K562 (cell line): ENCODE data around the gene SLC6A9. TPM values are rescaled to one million over a fixed set of nuclear protein-coding genes. Genes with fewer than 3 reads are reported as not detected.

Experiments used
- NCOR1 ChIP-seq: fragments of 450-650 bp; IDR thresholded peaks from 2 replicates; pipeline ENCODE4 v1.6.1; 2016; ENCODE audit warnings: mild to moderate bottlenecking, moderate library complexity
- NUFIP1 ChIP-seq: fragments of 450-650 bp; IDR thresholded peaks from 2 replicates; pipeline ENCODE4 v1.6.1; 2018; ENCODE audit not compliant: partially characterized antibody
- SRSF7 ChIP-seq: fragments of 200-400 bp; formaldehyde crosslinking; optimal IDR thresholded peaks from 2 replicates; pipeline ENCODE3; 2017; ENCODE audit warnings: mild to moderate bottlenecking, low read depth, low read length
- TSC22D4 ChIP-seq: fragments of 450-650 bp; IDR thresholded peaks from 2 replicates; pipeline ENCODE4 v1.6.1; 2016; ENCODE audit warnings: missing genetic modification characterization, missing biosample characterization, control low read depth
- ZNF764 ChIP-seq: fragments of 250-450 bp; sonication (Bioruptor Pico); IDR thresholded peaks from 2 replicates; pipeline ENCODE4 v1.4.0; 2020; ENCODE audit warnings: low read depth, mild to moderate bottlenecking, moderate library complexity
- polyA plus RNA-seq, 8 experiments: library from polyadenylated mRNA; depleted of rRNA in 4 of 8; stranded (reverse) in 5 of 8; unstranded in 3 of 8; fragments of >200 nt; fragmentation: Nextera tagmentation in 2 of 8; fragmentation: Illumina TruSeq in 1 of 8; extraction: Ambion mirVana in 2 of 8; extraction: Trizol in 1 of 8; gene quantifications; 2 replicates each; pipeline versions ENCODE4 v1.2.1 to v1.2.3, GENCODE V29; 2011 to 2014; ENCODE audit warnings: inconsistent platforms in 1 of 8, missing spikeins in 1 of 8
- total RNA-seq, 7 experiments: library from RNA; depleted of rRNA in 6 of 7; stranded (reverse); fragments of >200 nt in 6 of 7; fragmentation: Illumina TruSeq in 2 of 7; extraction: Trizol in 2 of 7; gene quantifications; 2 replicates each; pipeline versions ENCODE4 v1.2.1 to v1.2.3, GENCODE V29; 2011 to 2021; ENCODE audit warnings: low replicate concordance in 1 of 7
- TF ChIP-seq, protein P1 (sequence below): fragments of 200-600 bp; sonication (generic); IDR thresholded peaks from one replicate; pipeline ENCODE4 v1.6.1; 2012; ENCODE audit warnings: mild to moderate bottlenecking, low read depth, low read length, inconsistent platforms

SLC6A9 gene
- total and polyA plus RNA-seq, 9 of the 15 experiments (the other 6 are each of a cell fraction or from before 2014, with no cell fraction given), result 0.17 to 18.7 (median 2.9) TPM

DNA sequence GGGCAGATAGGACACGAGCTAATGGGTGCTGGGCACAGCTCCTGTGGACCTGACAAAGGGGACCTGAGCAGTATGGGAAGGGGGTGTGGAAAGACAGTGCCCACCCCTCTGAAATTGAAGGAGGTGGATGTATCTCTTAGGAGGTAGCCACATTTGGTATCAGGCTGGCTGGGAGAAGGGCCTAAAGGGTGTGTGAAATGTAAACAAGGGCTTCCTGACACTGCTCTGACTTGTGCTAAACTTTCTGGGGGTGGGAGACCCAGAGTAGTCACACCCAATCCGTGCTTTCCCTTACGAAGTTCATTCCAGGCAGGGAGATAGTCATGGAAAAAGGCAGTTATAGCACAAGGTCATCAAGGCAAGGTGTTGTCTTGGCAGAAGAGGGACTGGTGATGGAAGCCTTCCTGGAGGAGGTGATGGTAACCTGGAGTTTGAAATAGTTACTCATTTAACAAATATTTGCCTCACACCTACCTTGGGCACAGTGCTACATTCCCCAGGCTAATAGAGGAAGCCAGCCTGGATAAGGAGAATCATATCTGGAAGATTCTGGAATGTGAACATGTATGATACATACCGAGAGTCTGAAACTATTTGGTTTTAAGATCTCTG lies 45.2 kb downstream of the SLC6A9 start (continued):
- TF ChIP-seq, protein P1, sequence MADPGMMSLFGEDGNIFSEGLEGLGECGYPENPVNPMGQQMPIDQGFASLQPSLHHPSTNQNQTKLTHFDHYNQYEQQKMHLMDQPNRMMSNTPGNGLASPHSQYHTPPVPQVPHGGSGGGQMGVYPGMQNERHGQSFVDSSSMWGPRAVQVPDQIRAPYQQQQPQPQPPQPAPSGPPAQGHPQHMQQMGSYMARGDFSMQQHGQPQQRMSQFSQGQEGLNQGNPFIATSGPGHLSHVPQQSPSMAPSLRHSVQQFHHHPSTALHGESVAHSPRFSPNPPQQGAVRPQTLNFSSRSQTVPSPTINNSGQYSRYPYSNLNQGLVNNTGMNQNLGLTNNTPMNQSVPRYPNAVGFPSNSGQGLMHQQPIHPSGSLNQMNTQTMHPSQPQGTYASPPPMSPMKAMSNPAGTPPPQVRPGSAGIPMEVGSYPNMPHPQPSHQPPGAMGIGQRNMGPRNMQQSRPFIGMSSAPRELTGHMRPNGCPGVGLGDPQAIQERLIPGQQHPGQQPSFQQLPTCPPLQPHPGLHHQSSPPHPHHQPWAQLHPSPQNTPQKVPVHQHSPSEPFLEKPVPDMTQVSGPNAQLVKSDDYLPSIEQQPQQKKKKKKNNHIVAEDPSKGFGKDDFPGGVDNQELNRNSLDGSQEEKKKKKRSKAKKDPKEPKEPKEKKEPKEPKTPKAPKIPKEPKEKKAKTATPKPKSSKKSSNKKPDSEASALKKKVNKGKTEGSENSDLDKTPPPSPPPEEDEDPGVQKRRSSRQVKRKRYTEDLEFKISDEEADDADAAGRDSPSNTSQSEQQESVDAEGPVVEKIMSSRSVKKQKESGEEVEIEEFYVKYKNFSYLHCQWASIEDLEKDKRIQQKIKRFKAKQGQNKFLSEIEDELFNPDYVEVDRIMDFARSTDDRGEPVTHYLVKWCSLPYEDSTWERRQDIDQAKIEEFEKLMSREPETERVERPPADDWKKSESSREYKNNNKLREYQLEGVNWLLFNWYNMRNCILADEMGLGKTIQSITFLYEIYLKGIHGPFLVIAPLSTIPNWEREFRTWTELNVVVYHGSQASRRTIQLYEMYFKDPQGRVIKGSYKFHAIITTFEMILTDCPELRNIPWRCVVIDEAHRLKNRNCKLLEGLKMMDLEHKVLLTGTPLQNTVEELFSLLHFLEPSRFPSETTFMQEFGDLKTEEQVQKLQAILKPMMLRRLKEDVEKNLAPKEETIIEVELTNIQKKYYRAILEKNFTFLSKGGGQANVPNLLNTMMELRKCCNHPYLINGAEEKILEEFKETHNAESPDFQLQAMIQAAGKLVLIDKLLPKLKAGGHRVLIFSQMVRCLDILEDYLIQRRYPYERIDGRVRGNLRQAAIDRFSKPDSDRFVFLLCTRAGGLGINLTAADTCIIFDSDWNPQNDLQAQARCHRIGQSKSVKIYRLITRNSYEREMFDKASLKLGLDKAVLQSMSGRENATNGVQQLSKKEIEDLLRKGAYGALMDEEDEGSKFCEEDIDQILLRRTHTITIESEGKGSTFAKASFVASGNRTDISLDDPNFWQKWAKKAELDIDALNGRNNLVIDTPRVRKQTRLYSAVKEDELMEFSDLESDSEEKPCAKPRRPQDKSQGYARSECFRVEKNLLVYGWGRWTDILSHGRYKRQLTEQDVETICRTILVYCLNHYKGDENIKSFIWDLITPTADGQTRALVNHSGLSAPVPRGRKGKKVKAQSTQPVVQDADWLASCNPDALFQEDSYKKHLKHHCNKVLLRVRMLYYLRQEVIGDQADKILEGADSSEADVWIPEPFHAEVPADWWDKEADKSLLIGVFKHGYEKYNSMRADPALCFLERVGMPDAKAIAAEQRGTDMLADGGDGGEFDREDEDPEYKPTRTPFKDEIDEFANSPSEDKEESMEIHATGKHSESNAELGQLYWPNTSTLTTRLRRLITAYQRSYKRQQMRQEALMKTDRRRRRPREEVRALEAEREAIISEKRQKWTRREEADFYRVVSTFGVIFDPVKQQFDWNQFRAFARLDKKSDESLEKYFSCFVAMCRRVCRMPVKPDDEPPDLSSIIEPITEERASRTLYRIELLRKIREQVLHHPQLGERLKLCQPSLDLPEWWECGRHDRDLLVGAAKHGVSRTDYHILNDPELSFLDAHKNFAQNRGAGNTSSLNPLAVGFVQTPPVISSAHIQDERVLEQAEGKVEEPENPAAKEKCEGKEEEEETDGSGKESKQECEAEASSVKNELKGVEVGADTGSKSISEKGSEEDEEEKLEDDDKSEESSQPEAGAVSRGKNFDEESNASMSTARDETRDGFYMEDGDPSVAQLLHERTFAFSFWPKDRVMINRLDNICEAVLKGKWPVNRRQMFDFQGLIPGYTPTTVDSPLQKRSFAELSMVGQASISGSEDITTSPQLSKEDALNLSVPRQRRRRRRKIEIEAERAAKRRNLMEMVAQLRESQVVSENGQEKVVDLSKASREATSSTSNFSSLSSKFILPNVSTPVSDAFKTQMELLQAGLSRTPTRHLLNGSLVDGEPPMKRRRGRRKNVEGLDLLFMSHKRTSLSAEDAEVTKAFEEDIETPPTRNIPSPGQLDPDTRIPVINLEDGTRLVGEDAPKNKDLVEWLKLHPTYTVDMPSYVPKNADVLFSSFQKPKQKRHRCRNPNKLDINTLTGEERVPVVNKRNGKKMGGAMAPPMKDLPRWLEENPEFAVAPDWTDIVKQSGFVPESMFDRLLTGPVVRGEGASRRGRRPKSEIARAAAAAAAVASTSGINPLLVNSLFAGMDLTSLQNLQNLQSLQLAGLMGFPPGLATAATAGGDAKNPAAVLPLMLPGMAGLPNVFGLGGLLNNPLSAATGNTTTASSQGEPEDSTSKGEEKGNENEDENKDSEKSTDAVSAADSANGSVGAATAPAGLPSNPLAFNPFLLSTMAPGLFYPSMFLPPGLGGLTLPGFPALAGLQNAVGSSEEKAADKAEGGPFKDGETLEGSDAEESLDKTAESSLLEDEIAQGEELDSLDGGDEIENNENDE, result no peak
- TF ChIP-seq NUFIP1, result no peak
- TF ChIP-seq SRSF7, result no peak
- TF ChIP-seq NCOR1, result no peak
- TF ChIP-seq ZNF764 (CRISPR knock-in tag), result no peak
- TF ChIP-seq TSC22D4 (tag), result no peak
